RPMI8226 (cell line): ENCODE data around the gene MED27.

Experiments
- DNase-seq: peaks from one replicate; pipeline ENCODE4 v3.0.0-alpha.2; 2015

MED27 gene

GRCh38 chr9:132040808-132041207 is 38.9 kb downstream of the MED27 start:
- DNase-seq: no peak

DNA sequence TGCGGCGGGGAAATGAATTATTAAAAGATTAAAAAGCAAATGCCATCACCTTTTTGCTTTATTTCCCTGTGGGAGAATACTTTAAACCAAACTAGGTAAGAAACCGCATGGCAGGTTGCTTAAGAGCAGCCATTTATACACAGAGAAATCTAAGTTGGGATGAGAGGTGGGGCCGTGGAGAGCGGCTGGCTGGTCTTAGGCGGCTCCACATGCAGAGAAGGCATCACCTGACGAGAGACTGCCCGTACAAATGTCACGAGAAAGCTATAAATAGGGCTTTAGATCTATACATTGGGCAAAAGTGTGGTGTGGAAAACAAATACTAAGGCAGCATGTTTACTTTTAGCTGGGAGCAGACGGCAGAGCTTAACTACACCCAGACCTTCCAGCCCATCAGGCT is 39.4 kb downstream of the MED27 start:
- no peak for DNase-seq

- DNase-seq: no peak
These were observed 40.4 kb downstream of the MED27 start for GRCh38 chr9:132039284-132039683.

DNA sequence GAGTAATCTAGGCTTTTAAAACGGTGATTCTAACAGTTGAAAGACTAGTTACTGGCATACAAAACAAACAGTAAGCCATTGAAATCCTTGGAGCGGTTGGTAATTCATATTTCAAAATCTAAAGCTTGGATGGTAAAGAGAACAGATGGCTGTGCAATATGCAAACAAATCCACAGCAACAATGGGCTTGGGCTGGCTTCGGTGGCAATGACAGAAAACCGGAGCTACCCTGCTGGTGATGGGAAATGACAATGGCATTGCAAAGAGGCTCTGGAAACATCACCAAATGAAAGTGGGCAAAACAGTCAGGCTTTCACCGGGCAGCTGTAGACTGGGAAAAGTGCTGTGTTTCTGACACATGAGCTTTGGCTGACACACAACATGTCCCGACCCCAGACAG is 42.2 kb downstream of the MED27 start:
- no peak for DNase-seq

- DNase-seq: no peak
These were observed 43.1 kb downstream of the MED27 start for GRCh38 chr9:132036521-132036920.

GRCh38 chr9:132035679-132036078 is 44.0 kb downstream of the MED27 start:
- no peak for DNase-seq

DNA sequence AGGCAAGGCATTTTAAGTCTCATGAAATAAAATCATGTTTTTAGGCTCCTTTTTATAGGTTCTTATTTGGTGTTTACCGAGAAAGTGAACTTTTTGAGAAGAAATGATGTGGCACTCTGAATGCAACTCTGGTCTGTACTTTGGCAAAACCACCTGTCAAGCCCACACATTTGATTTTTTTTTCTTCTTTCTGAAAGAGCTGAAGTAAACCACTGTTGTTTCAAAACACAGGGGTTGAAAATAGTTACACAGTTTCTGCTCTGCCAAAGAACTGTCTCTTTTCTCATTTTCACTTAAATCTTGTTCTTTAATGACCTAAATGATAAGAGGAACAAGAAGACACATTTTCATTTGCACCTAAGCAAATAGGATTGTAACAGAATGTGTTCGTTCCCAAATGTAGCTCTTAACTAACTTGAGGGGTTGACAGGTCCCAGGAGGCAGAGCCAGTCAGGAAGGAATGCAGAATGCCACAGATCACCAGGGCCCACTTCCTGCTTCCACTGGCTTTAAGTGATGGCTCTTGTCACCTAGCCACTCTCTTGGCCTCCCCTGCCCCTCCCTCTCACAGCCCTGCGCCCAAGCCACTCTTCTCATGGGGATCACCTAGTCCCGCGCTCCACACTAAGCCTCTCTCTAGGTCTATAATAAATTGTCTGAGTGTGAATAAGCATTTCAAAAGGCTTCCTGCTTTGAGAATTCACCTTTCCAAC is 47.3 kb downstream of the MED27 start:
- DNase-seq: no peak

DNA sequence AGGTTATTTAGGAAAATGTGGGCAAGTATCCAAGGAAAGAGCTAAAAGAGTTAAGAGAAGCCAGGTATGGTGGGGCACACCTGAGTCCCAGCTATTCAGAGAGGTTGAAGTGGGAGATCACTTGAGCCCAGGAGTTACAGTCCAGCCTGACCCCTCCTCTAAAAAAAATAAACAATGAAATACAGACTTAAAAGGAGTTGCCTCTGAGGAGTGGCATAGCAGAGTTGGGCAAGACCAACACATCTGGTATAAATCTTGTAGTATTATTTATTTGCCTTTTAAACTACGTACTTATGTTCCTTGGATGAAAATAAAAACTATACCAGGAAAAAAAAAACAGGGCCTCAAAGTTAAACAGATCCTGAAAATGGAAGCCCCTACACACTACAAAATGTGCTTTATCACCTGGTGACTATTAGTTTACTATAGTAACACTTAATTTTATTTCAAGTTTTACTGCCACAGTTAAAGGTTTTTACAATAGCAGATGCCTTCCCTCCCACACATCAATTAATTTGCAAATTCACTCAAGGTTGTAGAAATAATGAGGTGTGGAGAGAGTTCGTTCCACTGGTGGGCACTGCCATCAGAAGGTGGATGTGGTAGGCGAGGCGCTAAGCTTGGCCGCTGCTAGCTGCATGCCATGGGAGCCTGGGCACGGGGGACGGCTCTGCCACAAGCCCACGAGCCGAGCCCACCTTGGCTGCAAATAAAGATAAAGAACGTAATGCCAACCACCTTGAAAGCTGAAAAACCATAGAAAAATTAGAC is 48.0 kb downstream of the MED27 start:
- no peak for DNase-seq

DNA sequence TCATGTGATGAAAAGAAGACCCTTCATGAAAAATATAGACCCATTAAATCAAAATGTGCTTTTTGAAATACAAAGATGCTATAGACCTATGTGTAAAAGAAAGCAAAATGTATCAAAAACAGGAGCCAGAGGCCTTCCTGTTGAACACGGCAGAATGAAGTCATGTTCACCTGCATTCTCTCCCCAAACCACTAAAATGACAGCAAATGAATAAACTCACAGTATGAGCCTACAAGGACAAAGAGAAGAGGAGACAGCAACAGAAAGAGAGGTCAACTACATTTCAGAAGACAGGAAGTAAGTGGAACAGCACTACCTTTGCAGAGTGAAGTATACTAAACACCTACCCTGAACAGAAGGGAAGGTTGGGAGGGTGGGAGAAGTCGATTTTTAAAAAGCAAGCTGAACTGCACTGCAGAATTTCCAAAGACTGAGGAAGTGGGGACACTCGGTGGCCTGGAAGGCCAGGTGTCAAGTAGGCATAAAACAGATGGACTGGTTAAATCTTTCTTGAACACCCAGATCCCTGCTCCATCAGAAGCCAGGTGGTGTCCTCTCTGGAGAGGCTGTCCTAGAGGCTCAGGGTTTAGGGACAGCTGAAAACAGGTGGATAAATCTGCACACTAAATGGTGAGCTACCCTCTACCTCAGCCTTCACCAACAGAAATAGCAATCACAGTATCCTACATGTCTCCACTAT is 48.9 kb downstream of the MED27 start:
- DNase-seq: no peak

- no peak for DNase-seq
These were observed 51.7 kb downstream of the MED27 start for GRCh38 chr9:132027752-132028663.

DNA sequence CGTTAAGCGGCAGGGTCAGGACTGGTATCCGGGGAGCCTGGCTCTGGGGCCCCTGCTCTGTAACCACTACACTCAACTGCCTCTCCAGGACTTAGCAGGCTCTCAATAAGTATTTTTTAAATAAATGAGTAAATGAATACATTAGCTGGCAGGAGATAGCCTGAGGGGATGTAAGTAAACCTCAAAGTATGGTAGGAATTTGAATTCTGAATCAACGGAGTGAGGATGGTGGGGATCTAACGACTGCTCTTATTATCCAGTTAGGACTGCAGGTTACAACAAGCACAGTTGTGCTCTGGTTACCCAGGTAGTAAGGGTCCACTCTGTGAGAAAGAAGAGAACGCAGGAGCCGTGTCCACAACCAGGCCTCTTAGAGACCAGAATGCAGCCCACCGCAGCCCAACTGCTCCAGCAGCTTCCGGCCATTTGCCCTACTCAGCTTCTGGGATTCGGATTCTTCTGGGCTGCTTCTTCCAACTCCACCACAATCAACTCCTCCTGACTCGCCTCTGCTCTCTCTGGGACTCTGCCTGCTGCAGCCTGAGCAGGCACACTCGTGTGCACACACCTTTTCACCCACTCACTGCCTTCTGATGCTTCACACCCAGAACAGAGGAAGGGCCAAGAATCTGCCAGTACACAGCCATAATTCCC is 52.6 kb downstream of the MED27 start:
- DNase-seq: no peak

DNA sequence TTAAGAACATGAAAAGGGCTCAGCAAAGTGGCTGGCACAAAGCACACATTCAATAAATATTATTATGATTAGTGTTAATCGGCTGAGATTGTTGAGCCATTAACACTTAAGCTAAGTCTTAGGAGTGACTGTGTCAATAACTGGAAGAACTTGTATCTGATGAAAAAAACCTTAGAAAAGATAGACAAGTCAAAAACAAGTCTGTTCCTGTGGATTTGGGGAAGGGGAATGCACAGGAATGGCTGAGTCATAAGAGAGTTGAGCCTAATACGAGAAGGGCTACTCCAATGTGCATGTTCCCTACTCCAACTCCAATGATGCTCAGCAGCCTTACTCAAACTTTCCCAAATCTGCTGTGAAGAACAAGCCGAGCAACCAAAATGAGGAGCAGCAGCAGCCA is 53.9 kb downstream of the MED27 start:
- no peak for DNase-seq

- DNase-seq: no peak
These were observed 55.1 kb downstream of the MED27 start for GRCh38 chr9:132024589-132024988.

- DNase-seq: no peak
These were observed 56.1 kb downstream of the MED27 start for GRCh38 chr9:132023419-132024180.

DNA sequence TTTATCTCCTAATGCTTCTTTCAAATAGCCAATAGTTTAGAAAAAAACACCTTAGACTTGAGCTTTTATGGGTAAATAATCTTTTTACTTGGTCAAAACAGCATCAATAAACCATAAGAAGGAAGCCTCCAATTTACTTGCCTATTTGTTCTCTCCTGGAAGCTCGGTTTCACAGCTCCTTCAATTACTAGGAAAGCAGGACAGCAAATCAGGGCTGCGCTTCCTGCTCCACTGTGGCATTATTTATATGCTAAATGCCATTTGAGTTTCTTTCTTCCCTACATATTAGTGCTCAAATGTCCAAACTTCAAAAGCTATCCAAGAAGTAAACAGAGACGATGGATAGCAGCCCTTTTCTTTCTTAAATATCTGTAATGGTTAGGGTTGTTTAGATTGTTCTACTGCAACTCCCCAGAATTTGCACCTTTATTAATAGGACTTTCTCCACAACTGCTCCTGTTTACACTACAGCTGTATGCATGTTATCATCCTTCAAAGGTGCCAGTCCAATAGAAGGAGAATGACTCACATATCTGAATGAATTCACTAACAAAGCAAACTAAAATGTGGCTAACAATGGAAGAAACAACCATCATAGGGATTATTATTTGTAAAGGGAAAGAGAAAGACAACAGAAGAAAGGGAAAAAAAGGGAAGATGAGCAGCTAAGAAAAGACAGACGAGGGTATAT is 58.7 kb downstream of the MED27 start:
- no peak for DNase-seq

DNA sequence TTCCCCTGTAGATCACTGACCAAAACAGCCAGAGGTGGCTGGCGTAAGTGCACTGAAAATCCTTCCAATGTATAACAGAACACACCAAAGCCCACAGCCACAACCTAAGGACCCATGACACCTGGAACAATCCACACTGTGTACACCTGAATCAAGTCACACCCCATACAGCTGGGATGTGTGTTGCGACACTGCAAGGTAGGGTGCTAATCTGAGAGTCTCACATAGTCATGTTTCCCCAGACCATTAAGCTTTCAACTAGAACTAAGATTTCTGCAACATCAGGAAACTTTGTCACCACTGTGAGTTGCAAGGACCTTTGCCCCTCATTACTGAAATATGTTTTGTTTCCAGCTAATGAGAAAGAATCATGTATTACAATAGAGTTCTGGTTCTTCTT is 59.4 kb downstream of the MED27 start:
- DNase-seq: no peak

GRCh38 chr9:132019702-132020101 is 60.0 kb downstream of the MED27 start:
- DNase-seq: no peak

GRCh38 chr9:132018957-132019405 is 60.7 kb downstream of the MED27 start:
- DNase-seq: no peak

DNA sequence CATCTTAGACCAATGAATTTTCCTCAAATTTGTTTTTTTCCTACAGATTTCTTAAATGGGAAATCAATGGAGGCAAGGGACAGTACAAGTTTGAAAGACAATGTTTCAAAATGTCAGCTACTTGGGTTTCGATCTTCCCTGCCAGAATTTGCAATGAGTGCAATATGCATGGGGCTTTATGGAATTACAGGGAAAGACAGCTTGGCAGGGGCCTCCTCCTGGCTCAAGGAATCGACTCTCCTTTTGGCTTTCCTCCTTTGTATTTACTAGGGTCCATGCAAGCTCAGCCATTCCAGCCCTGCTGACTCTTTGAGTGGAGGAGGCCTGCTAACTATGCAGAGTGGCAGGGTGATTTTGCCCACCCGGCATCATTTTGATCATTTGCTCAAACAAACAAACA is 63.2 kb downstream of the MED27 start:
- DNase-seq: no peak

- DNase-seq: no peak
These were observed 63.8 kb downstream of the MED27 start for GRCh38 chr9:132015866-132016265.
